HepG2 (cell line): ENCODE measurements around the gene HDAC3. TPM values are rescaled to one million over a fixed set of nuclear protein-coding genes. Genes with fewer than 3 reads are reported as not detected.

Source experiments
- ARNT2 ChIP-seq: sonication (generic); formaldehyde crosslinking; IDR thresholded peaks from 2 replicates; pipeline ENCODE4 v1.8.0; 2022; ENCODE audit warnings: mild to moderate bottlenecking, low read depth, missing genetic modification reagents, moderate library complexity
- ATRX ChIP-seq: sonication (generic); formaldehyde crosslinking; IDR thresholded peaks from 2 replicates; pipeline ENCODE4 v1.4.0; 2020; ENCODE audit warnings: missing genetic modification reagents, borderline replicate concordance
- BHLHE40 ChIP-seq: IDR thresholded peaks from 2 replicates; pipeline ENCODE4 v1.6.1; 2011; ENCODE audit warnings: low read length, improper control_type of control experiment
- EEA1 ChIP-seq: sonication (generic); formaldehyde crosslinking; IDR thresholded peaks from 2 replicates; pipeline ENCODE4 v1.5.1; 2020; ENCODE audit warnings: mild to moderate bottlenecking, missing genetic modification reagents, borderline replicate concordance
- FIP1L1 ChIP-seq: fragments of 200-400 bp; formaldehyde crosslinking; IDR thresholded peaks from 2 replicates; pipeline ENCODE4 v1.6.1; 2018; ENCODE audit warnings: low read depth, mild to moderate bottlenecking, low read length, moderate library complexity, borderline replicate concordance; ENCODE audit not compliant: insufficient read depth
- GATAD1 ChIP-seq: IDR thresholded peaks from 2 replicates; pipeline ENCODE4 v1.6.1; 2016; ENCODE audit warnings: missing genetic modification reagents, missing compliant biosample characterization
- HDAC1 ChIP-seq: sonication (generic); formaldehyde crosslinking; IDR thresholded peaks from 2 replicates; pipeline ENCODE4 v1.5.1; 2020; ENCODE audit warnings: mild to moderate bottlenecking, missing genetic modification reagents
- HIVEP1 ChIP-seq: sonication (generic); formaldehyde crosslinking; IDR thresholded peaks from 2 replicates; pipeline ENCODE4 v1.4.0; 2020; ENCODE audit warnings: mild to moderate bottlenecking, missing genetic modification reagents
- KLF12 ChIP-seq: sonication (generic); formaldehyde crosslinking; IDR thresholded peaks from 2 replicates; pipeline ENCODE4 v1.4.0; 2020; ENCODE audit warnings: missing genetic modification reagents, borderline replicate concordance
- POLR2G ChIP-seq: fragments of 200-400 bp; formaldehyde crosslinking; IDR thresholded peaks from 2 replicates; pipeline ENCODE4 v1.6.1; 2018; ENCODE audit warnings: mild to moderate bottlenecking, low read depth, low read length, moderate library complexity
- PRPF4 ChIP-seq: fragments of 200-400 bp; formaldehyde crosslinking; IDR thresholded peaks from 2 replicates; pipeline ENCODE4 v1.6.1; 2016; ENCODE audit warnings: low read length, low read depth; ENCODE audit not compliant: poor library complexity, severe bottlenecking
- RFXAP ChIP-seq: sonication (generic); formaldehyde crosslinking; IDR thresholded peaks from 2 replicates; pipeline ENCODE4 v1.4.0; 2020; ENCODE audit warnings: missing genetic modification reagents, borderline replicate concordance
- SOX13 ChIP-seq, 3 experiments: fragments of 450-650 bp in 1 of 3; sonication (generic) in 1 of 3; formaldehyde crosslinking in 1 of 3; IDR thresholded peaks in 2 of 3; conservative IDR thresholded peaks in 1 of 3; 2 replicates each; pipeline versions ENCODE4 v1.5.0 to v1.6.1; 2016 to 2020; ENCODE audit warnings: antibody characterized with exemption in 1 of 3, mild to moderate bottlenecking in 1 of 3, missing compliant biosample characterization in 1 of 3, missing genetic modification reagents in 1 of 3, moderate library complexity in 1 of 3
- XBP1 ChIP-seq: sonication (generic); formaldehyde crosslinking; IDR thresholded peaks from 2 replicates; pipeline ENCODE4 v1.5.0; 2020; ENCODE audit warnings: missing genetic modification reagents
- YEATS4 ChIP-seq: sonication (generic); formaldehyde crosslinking; IDR thresholded peaks from 2 replicates; pipeline ENCODE4 v1.4.0; 2020; ENCODE audit warnings: missing genetic modification reagents, borderline replicate concordance
- ZFP62 ChIP-seq: sonication (generic); formaldehyde crosslinking; IDR thresholded peaks from 2 replicates; pipeline ENCODE4 v1.4.0; 2020; ENCODE audit warnings: missing genetic modification reagents
- ZKSCAN8 ChIP-seq: IDR thresholded peaks from 2 replicates; pipeline ENCODE4 v1.6.1; 2016; ENCODE audit warnings: borderline replicate concordance, missing genetic modification reagents, missing compliant biosample characterization
- ZNF292 ChIP-seq: sonication (generic); formaldehyde crosslinking; IDR thresholded peaks from 2 replicates; pipeline ENCODE4 v1.8.1; 2022; ENCODE audit warnings: mild to moderate bottlenecking, low read depth, missing genetic modification reagents, borderline replicate concordance
- ZNF333 ChIP-seq: sonication (generic); formaldehyde crosslinking; IDR thresholded peaks from 2 replicates; pipeline ENCODE4 v1.4.0; 2020; ENCODE audit warnings: mild to moderate bottlenecking, missing genetic modification reagents, borderline replicate concordance
- ZNF484 ChIP-seq: sonication (generic); formaldehyde crosslinking; IDR thresholded peaks from 2 replicates; pipeline ENCODE4 v1.5.1; 2020; ENCODE audit warnings: mild to moderate bottlenecking, low read depth, missing genetic modification reagents, borderline replicate concordance
- ZNF879 ChIP-seq: sonication (generic); formaldehyde crosslinking; IDR thresholded peaks from 2 replicates; pipeline ENCODE4 v1.8.1; 2023; ENCODE audit warnings: missing genetic modification reagents
- ZSCAN22 ChIP-seq: sonication (generic); formaldehyde crosslinking; IDR thresholded peaks from 2 replicates; pipeline ENCODE4 v1.4.0; 2020; ENCODE audit warnings: mild to moderate bottlenecking, missing genetic modification reagents
- ZSCAN9 ChIP-seq: IDR thresholded peaks from 2 replicates; pipeline ENCODE4 v1.6.1; 2016; ENCODE audit warnings: borderline replicate concordance
- polyA plus RNA-seq, 8 experiments: library from polyadenylated mRNA; depleted of rRNA in 3 of 8; stranded (reverse) in 7 of 8; unstranded in 1 of 8; fragments of >200 nt; fragmentation: Illumina TruSeq in 4 of 8; extraction: Trizol in 4 of 8; gene quantifications; 2 replicates each; pipeline versions ENCODE4 v1.2.1 to v1.2.3, GENCODE V29; 2011 to 2016; ENCODE audit warnings: low read depth in 4 of 8, missing spikeins in 1 of 8, mixed read lengths in 1 of 8; ENCODE audit not compliant: insufficient read depth in 1 of 8
- total RNA-seq, 5 experiments: library from RNA; depleted of rRNA; stranded (reverse); fragments of >200 nt; fragmentation: Illumina TruSeq; extraction: Trizol; gene quantifications; 2 replicates each; pipeline ENCODE4 v1.2.3, GENCODE V29; 2016; ENCODE audit warnings: low read depth in 1 of 5
- TF ChIP-seq, protein P1 (sequence below): sonication (generic); formaldehyde crosslinking; IDR thresholded peaks from 2 replicates; pipeline ENCODE4 v1.4.0; 2020; ENCODE audit warnings: missing genetic modification reagents
- TF ChIP-seq, protein P2 (sequence below): IDR thresholded peaks from 2 replicates; pipeline ENCODE4 v1.6.1; 2016; ENCODE audit warnings: low read depth, missing genetic modification reagents, missing compliant biosample characterization

The HDAC3 gene
- total and polyA plus RNA-seq, 2 of the 13 experiments (the other 11 are each of a cell fraction or from before 2014, with no cell fraction given) = 84.0 to 94.1 TPM

DNA sequence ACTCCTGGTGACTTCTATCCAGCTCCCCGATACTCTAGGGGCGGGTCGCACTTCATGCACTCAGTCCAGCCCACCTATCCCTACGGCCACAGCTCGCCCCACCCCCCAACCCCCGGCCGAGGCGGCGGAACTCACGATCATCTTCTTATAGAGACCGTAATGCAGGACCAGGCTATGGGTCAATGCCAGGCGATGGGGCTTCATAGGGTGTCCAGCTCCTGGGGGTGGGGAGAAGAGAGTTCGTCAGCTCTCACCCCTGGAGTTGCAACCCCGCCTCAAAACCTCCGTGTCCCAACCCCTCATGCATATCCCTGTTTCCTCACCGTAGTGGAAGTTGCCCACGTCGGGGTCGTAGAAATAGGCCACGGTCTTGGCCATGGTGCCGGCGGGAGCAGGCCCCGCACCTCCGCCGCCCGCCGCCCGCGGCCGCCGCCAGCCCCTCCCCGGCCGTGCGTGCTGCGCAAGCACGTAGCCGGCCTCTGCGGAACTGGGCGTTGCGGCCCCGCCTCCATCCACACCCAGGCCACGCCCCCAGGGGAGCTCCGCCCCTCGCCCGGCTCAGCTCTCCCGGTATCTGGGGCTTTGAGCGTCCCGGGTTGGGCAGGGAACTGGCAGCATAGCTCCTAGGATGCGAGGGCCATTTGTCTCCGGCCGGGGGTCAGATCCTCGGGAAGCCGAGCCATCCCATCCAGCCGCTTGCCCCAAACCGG, at the start of gene HDAC3, which contains the start of gene RELL2 (continued):
- TF ChIP-seq BHLHE40 (no peak), PRPF4 (no peak), XBP1 (no peak), KLF12 (CRISPR knock-in tag) (no peak), EEA1 (CRISPR knock-in tag) (no peak), YEATS4 (CRISPR knock-in tag) (peak; percentile 69; the same call in 1 of the 2 replicates), SOX13 (IDR thresholded peaks at IDR 0.05) (no peak), SOX13 (CRISPR knock-in tag; conservative IDR thresholded peaks at IDR 0.05 in 1 of 2, IDR thresholded peaks at IDR 0.05 in 1 of 2) (no peak), FIP1L1 (0 out of 2 replicates have a peak, but pooled peaks have one; percentile 20), POLR2G (peak; percentile 86), ZFP62 (no peak), ZSCAN22 (CRISPR knock-in tag) (0 out of 2 replicates have a peak, but pooled peaks have one; percentile 11), ATRX (CRISPR knock-in tag) (no peak), HDAC1 (CRISPR knock-in tag) (no peak; the same call in 1 of the 2 replicates), ZNF879 (no peak), ZKSCAN8 (CRISPR knock-in tag) (no peak), RFXAP (CRISPR knock-in tag) (peak; percentile 79; the same call in 1 of the 2 replicates), ZNF484 (CRISPR knock-in tag) (no peak), ZNF292 (peak; percentile 17; the same call in 1 of the 2 replicates), ZSCAN9 (CRISPR knock-in tag) (0 out of 2 replicates have a peak, but pooled peaks have one; percentile 30), ARNT2 (peak; percentile 38; the same call in 1 of the 2 replicates), ZNF333 (CRISPR knock-in tag) (no peak), HIVEP1 (CRISPR knock-in tag) (no peak), GATAD1 (CRISPR knock-in tag) (no peak)
- TF ChIP-seq, protein P1, sequence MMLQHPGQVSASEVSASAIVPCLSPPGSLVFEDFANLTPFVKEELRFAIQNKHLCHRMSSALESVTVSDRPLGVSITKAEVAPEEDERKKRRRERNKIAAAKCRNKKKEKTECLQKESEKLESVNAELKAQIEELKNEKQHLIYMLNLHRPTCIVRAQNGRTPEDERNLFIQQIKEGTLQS (CRISPR knock-in tag) = no peak
- TF ChIP-seq, protein P2, sequence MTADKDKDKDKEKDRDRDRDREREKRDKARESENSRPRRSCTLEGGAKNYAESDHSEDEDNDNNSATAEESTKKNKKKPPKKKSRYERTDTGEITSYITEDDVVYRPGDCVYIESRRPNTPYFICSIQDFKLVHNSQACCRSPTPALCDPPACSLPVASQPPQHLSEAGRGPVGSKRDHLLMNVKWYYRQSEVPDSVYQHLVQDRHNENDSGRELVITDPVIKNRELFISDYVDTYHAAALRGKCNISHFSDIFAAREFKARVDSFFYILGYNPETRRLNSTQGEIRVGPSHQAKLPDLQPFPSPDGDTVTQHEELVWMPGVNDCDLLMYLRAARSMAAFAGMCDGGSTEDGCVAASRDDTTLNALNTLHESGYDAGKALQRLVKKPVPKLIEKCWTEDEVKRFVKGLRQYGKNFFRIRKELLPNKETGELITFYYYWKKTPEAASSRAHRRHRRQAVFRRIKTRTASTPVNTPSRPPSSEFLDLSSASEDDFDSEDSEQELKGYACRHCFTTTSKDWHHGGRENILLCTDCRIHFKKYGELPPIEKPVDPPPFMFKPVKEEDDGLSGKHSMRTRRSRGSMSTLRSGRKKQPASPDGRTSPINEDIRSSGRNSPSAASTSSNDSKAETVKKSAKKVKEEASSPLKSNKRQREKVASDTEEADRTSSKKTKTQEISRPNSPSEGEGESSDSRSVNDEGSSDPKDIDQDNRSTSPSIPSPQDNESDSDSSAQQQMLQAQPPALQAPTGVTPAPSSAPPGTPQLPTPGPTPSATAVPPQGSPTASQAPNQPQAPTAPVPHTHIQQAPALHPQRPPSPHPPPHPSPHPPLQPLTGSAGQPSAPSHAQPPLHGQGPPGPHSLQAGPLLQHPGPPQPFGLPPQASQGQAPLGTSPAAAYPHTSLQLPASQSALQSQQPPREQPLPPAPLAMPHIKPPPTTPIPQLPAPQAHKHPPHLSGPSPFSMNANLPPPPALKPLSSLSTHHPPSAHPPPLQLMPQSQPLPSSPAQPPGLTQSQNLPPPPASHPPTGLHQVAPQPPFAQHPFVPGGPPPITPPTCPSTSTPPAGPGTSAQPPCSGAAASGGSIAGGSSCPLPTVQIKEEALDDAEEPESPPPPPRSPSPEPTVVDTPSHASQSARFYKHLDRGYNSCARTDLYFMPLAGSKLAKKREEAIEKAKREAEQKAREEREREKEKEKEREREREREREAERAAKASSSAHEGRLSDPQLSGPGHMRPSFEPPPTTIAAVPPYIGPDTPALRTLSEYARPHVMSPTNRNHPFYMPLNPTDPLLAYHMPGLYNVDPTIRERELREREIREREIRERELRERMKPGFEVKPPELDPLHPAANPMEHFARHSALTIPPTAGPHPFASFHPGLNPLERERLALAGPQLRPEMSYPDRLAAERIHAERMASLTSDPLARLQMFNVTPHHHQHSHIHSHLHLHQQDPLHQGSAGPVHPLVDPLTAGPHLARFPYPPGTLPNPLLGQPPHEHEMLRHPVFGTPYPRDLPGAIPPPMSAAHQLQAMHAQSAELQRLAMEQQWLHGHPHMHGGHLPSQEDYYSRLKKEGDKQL (CRISPR knock-in tag) = no peak
